ENCODE measurements around the gene BSCL2.
"Not testable (repeated sequence)": the region's sequence is repeated elsewhere in the genome, so short reads cannot be mapped to it uniquely, and the experiment has no call there.

Gene BSCL2

DNA sequence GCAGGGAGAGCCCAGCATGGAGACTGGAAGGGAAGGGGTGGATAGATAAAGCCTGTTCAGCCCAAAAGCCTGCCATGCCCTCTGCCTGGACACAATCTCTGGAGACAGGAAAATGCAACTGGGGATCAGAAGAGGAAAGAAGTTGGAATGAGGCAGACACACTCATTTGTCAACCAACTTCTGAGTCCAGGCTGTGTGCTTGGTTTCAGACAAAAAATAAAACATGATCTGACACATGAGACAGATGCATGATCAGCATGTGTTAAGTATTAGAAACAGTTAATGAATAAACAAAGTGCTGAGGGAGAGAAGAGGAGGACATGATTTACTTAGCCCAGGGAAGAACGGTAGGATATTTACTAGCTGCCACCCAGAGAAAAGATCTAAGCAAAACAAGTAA lies 18.7 kb downstream of the BSCL2 start:
- DNase-seq (ENCODE audit: low read depth, low spot score): no peak

DNA sequence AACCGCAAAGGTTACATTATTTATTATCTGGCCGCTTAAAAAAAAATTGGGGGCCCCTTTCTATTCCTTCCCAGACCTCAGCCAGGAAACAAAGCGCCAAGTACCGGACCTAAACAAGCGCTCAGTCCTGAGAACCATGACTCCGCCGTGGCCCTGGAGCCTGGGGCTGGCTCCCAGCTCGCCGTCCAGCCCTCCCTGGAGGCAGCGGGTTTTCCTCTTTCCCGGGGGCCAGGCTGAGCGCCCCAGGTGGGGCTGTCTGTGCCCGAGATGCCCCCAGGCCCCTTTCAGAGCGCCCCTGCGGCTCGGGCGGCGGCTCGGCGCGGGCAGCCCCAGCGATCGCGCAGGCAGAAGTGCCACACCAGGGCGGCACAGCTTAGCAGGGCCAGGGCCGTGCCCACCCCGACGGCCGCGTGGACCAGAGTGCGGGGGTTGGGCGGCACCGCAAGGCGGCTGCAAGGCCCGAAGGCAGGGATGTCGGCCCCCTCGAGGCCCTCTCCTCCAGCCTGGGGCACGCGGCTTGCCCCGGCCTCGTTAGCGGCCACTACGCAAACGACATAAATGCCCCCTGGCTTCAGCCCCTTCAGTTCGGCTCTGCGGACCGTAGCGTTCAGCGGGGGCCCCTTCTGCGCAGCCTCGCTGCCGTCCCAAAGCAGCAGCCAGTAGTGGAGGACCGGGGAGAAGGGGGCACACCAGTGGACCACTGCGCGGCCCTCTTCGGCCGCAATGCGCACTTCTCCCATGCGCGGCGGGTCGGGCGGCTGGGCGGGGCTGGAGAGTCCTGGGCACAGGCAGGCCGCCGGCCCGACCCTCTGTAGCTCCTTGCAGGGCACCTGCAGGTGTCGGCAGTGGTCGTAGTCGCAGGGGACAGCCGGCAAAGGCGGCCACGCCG lies 19.5 kb downstream of the BSCL2 start:
- DNase-seq (ENCODE audit: low read depth, low spot score): no peak

- no peak for DNase-seq (ENCODE audit: low read depth, low spot score)
Measured at GRCh38 chr11:62682518-62682917, 24.7 kb downstream of the BSCL2 start.

DNA sequence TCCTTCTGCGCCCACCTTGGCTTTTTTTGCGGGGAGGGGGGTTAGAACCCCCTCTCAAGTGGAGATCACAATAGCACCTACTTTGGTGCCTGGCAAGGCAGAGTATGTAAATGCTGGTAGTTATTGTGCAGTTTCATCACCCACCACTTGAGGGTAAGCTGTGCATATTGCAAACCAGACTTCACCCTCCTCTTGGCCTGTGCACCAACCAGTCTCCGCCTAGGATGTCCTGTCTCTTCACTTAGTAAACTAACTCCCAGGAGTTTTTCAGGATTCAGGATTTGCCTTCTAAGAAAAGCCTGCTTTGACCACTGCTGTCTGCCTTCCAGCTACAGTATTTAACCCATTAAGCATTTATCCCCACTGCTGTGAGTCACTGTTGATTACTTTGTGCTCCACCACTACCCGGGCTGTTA lies 26.4 kb downstream of the BSCL2 start:
- no peak for DNase-seq (ENCODE audit: low read depth, low spot score)

DNA sequence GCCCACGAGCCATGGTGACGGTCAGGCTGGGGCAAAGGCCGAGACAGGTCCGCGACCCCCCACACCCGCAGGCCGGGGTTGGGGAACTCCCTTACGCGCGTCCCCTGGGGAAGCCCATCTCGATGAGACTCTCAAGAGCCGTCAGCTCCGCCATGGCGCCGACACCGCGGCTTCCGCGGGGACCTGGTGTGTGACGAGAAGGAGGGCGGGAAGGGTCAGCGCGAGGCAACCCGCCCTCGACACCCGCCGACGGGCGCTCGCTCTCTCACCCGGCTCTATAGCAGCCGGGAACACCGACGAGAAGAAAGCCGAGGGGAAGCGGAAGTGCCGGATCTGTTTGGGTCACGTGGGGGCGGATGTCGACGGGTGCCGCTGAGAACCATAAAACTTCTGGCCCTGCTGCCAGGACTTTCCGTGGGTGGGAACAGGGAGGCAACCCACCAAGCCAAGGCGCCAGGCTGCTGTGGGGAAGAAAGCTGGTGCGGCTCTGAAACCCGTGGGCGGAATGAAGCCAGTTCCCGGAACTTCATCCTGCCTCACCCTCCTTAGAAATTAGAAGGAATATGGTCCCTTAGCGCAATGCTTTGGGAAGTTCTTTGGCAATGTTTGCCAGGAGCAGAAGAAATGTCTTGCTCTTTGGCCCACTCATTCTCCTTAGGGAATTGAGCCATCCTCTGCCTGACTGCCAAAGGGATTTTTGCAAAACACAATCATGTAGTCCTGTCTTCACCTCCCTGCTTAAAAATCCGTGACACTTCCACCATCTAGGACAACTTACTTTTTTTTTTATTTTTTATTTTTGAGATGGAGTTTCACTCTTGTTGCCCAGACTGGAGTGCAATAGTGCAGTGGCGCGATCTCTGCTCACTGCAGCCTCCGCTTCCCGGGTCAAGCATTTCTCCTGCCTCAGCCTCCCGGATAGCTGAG lies 28.2 kb downstream of the BSCL2 start, which contains the start of gene UBXN1:
Gene UBXN1, minus strand, starts transcription at position 304 of the 927 bp plus-strand sequence. Its CDS starts 150 bp downstream, at position 154.
- peak; percentile 63 for DNase-seq (ENCODE audit: low read depth, low spot score)

DNA sequence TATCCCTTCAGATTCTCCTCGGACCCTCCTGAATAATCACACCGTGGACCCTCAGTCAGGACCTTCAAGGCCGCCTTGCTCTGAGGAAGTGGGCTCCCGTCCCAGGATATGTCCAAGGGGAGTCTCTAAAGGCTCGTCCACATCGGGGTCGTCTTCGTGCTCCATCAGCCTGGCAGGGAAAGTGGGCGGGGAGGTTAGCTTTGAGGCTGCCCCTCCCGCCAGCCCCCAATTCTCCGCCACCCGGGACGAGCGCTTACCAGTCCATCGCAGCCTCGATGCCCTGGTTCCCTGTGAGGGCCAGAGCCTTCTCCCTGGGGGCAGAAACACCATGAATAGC lies 28.8 kb downstream of the BSCL2 start:
- DNase-seq (ENCODE audit: low read depth, low spot score): no peak

GRCh38 chr11:62677714-62678113 lies 29.5 kb downstream of the BSCL2 start:
- DNase-seq (ENCODE audit: low read depth, low spot score): no peak

- no peak for DNase-seq (ENCODE audit: low read depth, low spot score)
Measured at GRCh38 chr11:62677156-62677555, 30.1 kb downstream of the BSCL2 start.

- DNase-seq (ENCODE audit: low read depth, low spot score): no peak
Measured at GRCh38 chr11:62676698-62677097, 30.5 kb downstream of the BSCL2 start.

GRCh38 chr11:62675415-62675814 lies 31.8 kb downstream of the BSCL2 start:
- not testable (repeated sequence) for DNase-seq (ENCODE audit: low read depth, low spot score)

- no peak for DNase-seq (ENCODE audit: low read depth, low spot score)
Measured at GRCh38 chr11:62673196-62673525, 34.1 kb downstream of the BSCL2 start.

DNA sequence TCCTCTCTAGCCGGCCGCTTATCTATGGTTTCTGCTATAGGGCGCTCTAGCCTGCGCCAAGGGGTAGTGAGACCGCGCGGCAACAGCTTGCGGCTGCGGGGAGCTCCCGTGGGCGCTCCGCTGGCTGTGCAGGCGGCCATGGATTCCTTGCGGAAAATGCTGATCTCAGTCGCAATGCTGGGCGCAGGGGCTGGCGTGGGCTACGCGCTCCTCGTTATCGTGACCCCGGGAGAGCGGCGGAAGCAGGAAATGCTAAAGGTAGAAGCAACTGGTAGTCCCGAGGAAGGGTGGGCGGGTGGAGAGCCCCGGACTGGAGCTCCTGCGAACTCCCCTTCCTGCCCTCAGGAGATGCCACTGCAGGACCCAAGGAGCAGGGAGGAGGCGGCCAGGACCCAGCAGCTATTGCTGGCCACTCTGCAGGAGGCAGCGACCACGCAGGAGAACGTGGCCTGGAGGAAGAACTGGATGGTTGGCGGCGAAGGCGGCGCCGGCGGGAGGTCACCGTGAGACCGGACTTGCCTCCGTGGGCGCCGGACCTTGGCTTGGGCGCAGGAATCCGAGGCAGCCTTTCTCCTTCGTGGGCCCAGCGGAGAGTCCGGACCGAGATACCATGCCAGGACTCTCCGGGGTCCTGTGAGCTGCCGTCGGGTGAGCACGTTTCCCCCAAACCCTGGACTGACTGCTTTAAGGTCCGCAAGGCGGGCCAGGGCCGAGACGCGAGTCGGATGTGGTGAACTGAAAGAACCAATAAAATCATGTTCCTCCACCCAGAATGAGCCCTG lies 35.4 kb downstream of the BSCL2 start, which contains the start of the genes LBHD1 and UQCC3:
Gene LBHD1, minus strand, starts transcription at position 660 of the 782 bp plus-strand sequence. CDS start 2,236 bp downstream, outside the sequence.
Gene UQCC3, plus strand, starts transcription at position 66 of the 782 bp plus-strand sequence. Its CDS starts 73 bp downstream, at position 139.
- peak; percentile 53 for DNase-seq (ENCODE audit: low read depth, low spot score)

DNA sequence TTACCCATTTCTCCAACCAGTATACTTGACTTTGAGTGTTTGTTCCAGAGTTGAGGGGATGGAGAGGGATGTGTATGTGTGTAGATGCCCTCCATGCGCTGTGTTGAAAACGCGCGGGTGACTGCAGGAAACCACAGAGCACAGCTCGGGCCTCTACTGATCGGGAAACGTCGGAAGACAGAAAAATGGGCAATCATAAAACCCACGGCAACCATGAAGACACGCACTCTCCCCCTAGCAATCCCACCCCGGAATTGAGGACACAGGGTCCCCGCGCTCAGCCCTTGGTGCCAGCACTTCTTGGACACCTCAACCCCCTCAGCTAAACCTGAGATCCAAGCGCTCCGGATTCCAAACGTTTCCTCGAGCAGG lies 36.0 kb downstream of the BSCL2 start:
- no peak for DNase-seq (ENCODE audit: low read depth, low spot score)

DNA sequence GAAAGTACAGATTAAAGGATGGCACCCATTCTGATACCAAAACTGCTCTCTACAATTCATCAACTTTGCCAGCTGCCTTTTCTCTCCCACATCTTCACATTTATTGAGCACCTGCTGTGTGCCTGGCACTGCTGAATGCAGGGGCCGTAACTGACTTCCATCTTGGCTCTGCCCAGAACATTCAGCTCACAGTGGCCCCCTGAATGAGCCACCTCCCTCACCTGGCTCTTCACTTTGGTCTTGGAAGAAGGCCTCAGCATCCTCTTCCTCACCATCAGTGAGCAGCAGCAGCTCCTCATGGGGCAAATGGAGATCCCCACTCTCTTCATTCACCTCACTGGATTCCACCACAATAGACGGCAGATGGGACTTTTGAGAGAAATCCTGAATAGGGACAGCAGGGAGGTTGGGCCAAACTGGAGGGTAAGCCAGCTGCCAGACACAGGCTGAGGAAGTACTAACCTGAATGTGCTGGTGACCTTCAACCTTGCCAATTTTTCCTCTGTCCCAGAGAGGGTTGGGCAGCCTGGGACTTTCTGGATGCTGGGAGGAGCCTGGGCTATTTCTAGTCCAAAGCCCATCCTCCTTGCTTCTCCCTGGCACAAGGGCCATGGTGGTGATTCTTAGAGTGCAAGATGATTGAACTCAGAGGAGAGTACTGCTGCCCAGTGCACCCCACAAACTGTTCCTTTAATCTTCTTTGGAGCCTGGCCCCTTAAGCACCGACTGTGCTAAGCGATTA lies 37.6 kb downstream of the BSCL2 start:
- DNase-seq (ENCODE audit: low read depth, low spot score): no peak

DNA sequence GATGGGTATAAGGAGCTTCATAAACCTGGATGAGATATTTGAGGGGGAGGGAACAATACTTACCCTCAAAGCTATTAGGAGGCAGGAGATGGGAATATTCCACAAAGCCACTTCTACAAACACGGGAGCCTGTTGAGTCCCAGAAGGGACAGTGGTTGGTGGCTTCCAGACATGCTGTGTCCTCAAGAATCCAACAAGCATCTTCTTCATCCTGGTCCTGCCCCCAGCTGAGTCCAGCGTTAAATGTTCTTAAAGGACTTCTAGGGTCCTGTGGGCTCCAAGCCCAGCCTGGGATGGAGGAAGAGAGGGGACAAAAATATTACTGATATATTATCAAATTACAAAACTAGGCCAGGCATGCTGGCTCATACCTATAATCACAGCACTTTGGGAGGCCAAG lies 39.8 kb downstream of the BSCL2 start:
- no peak for DNase-seq (ENCODE audit: low read depth, low spot score)

- DNase-seq (ENCODE audit: low read depth, low spot score): no peak
Measured at GRCh38 chr11:62666259-62666926, 40.8 kb downstream of the BSCL2 start.

DNA sequence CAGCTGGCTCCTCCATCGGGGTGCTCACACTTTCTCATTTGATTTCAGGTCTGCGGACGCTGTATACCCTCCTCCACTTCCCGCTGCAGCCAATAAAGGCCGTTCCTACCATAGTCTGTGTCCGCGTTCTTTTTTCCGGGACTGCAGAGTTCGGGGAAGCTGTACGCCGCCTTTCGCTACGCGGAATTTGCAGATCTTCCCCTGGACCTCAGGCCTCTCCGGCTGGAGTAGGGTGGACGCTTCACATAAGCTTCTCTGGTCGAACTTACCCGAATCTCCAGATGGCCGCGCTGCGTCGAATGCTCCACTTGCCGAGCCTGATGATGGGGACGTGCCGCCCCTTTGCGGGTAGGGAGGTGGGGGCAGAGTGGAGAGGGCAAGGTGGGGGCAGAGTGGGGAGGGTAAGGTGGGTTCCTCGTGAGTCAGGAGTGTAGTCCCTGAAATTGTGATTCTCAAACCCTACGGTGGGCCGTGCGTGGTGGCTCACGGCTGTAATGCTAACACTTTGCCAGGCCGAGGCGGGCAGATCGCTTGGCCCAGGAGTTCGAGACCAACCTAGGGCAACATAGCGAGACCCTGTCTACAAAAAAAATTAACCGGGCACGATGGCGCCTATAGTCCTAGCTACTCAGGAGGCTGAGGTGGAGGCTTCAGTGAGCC lies 41.5 kb downstream of the BSCL2 start:
- DNase-seq (ENCODE audit: low read depth, low spot score): no peak

DNA sequence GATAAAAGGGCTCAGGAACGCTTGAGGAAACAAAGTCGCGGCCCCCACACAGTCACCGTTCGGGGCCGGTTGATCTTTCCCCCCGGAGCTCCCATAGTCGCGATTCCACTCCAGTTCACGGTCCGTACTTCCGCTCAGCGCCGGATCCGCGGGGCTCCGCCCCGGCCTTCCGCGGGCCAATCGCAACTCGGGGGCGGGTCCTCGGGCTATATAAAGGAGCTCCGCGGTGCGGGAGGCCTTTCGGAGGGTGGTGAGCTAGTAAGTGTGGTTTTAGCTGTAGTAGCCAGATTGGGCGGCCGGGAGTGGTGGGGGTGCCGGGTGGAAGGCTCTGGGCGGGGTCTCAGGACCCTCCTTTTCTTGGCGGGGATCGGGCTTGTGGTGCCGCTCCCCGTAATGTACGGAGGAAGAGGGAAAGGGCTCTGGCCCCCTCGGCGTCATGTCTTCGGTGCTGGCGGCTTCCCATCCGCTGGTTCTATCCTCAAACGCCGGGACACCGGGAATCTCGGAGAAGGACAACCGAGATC lies 42.1 kb downstream of the BSCL2 start, which contains the start of the genes C11orf98 and CSKMT:
Gene C11orf98, minus strand, starts transcription at position 136 of the 524 bp plus-strand sequence. Its CDS starts 41 bp downstream, at position 95.
Gene CSKMT, plus strand, starts transcription at position 238 of the 524 bp plus-strand sequence. CDS start 568 bp downstream, outside the sequence.
- peak; percentile 75 for DNase-seq (ENCODE audit: low read depth, low spot score)

- DNase-seq (ENCODE audit: low read depth, low spot score): no peak
Measured at GRCh38 chr11:62664405-62665074, 42.7 kb downstream of the BSCL2 start.
